HepG2 (cell line): ENCODE data around the gene MAPK8IP3. TPM values are rescaled to one million over a fixed set of nuclear protein-coding genes. Genes with fewer than 3 reads are reported as not detected.

Source experiments
- CBX5 ChIP-seq: sonication (generic); formaldehyde crosslinking; IDR thresholded peaks from 2 replicates; pipeline ENCODE4 v1.4.0; 2020; ENCODE audit warnings: missing genetic modification reagents, borderline replicate concordance
- FOSL2 ChIP-seq: sonication (generic); formaldehyde crosslinking; IDR thresholded peaks from 2 replicates; pipeline ENCODE4 v1.4.0; 2020; ENCODE audit warnings: missing genetic modification reagents
- HCFC1 ChIP-seq: fragments of 150-350 bp; IDR thresholded peaks from 2 replicates; pipeline ENCODE4 v1.6.1; 2014; ENCODE audit warnings: low read depth, low read length
- KDM4B ChIP-seq: sonication (generic); formaldehyde crosslinking; IDR thresholded peaks from 2 replicates; pipeline ENCODE4 v1.4.0; 2020; ENCODE audit warnings: missing genetic modification reagents
- MIER2 ChIP-seq: IDR thresholded peaks from 2 replicates; pipeline ENCODE4 v1.6.1; 2016; ENCODE audit warnings: missing biosample characterization, missing genetic modification reagents
- MTA1 ChIP-seq: sonication (generic); formaldehyde crosslinking; IDR thresholded peaks from 2 replicates; pipeline ENCODE4 v1.4.0; 2020; ENCODE audit warnings: missing genetic modification reagents, mild to moderate bottlenecking, borderline replicate concordance
- RAD21 ChIP-seq: fragments of 450-650 bp; formaldehyde crosslinking; IDR thresholded peaks from 2 replicates; pipeline ENCODE4 v1.5.0; 2020; ENCODE audit warnings: mild to moderate bottlenecking
- SOX6 ChIP-seq, 2 experiments: fragments of 450-650 bp in 1 of 2; sonication (generic) in 1 of 2; formaldehyde crosslinking in 1 of 2; IDR thresholded peaks; 2 replicates each; pipeline versions ENCODE4 v1.4.0 to v1.6.1; 2017 to 2020; ENCODE audit warnings: antibody characterized with exemption in 1 of 2, mild to moderate bottlenecking in 1 of 2, missing genetic modification reagents in 1 of 2
- TEAD3 ChIP-seq: optimal IDR thresholded peaks from 2 replicates; pipeline ENCODE3; 2016; ENCODE audit warnings: borderline replicate concordance
- ZMYM2 ChIP-seq: sonication (generic); formaldehyde crosslinking; IDR thresholded peaks from 2 replicates; pipeline ENCODE4 v1.8.0; 2022; ENCODE audit warnings: mild to moderate bottlenecking, missing genetic modification reagents
- ZNF121 ChIP-seq: sonication (generic); formaldehyde crosslinking; IDR thresholded peaks from 2 replicates; pipeline ENCODE4 v1.5.0; 2020; ENCODE audit warnings: mild to moderate bottlenecking, missing genetic modification reagents
- ZNF484 ChIP-seq: sonication (generic); formaldehyde crosslinking; IDR thresholded peaks from 2 replicates; pipeline ENCODE4 v1.5.1; 2020; ENCODE audit warnings: mild to moderate bottlenecking, low read depth, missing genetic modification reagents, borderline replicate concordance
- ZNF557 ChIP-seq: sonication (generic); formaldehyde crosslinking; IDR thresholded peaks from 2 replicates; pipeline ENCODE4 v1.4.0; 2020; ENCODE audit warnings: missing genetic modification reagents
- ZNF572 ChIP-seq: sonication (generic); formaldehyde crosslinking; IDR thresholded peaks from 2 replicates; pipeline ENCODE4 v1.5.1; 2020; ENCODE audit warnings: mild to moderate bottlenecking, missing genetic modification reagents
- polyA plus RNA-seq, 8 experiments: library from polyadenylated mRNA; depleted of rRNA in 3 of 8; stranded (reverse) in 7 of 8; unstranded in 1 of 8; fragments of >200 nt; fragmentation: Illumina TruSeq in 4 of 8; extraction: Trizol in 4 of 8; gene quantifications; 2 replicates each; pipeline versions ENCODE4 v1.2.1 to v1.2.3, GENCODE V29; 2011 to 2016; ENCODE audit warnings: low read depth in 4 of 8, missing spikeins in 1 of 8, mixed read lengths in 1 of 8; ENCODE audit not compliant: insufficient read depth in 1 of 8
- total RNA-seq, 5 experiments: library from RNA; depleted of rRNA; stranded (reverse); fragments of >200 nt; fragmentation: Illumina TruSeq; extraction: Trizol; gene quantifications; 2 replicates each; pipeline ENCODE4 v1.2.3, GENCODE V29; 2016; ENCODE audit warnings: low read depth in 1 of 5
- TF ChIP-seq, protein P1 (sequence below), 2 experiments: fragments of 450-650 bp in 1 of 2; sonication (generic) in 1 of 2; formaldehyde crosslinking in 1 of 2; IDR thresholded peaks; 2 replicates each; pipeline versions ENCODE4 v1.6.1 to v1.8.0; 2016 to 2022; ENCODE audit warnings: antibody characterized with exemption in 1 of 2, mild to moderate bottlenecking in 1 of 2, missing genetic modification reagents in 1 of 2
- TF ChIP-seq, protein P2 (sequence below): sonication (generic); formaldehyde crosslinking; IDR thresholded peaks from 2 replicates; pipeline ENCODE4 v1.4.0; 2020; ENCODE audit warnings: mild to moderate bottlenecking, missing genetic modification reagents
- TF ChIP-seq, protein P3 (sequence below): sonication (generic); IDR thresholded peaks from 2 replicates; pipeline ENCODE4 v1.6.1; 2016; ENCODE audit warnings: low read depth, borderline replicate concordance
- TF ChIP-seq, protein P4 (sequence below): sonication (generic); formaldehyde crosslinking; IDR thresholded peaks from 2 replicates; pipeline ENCODE4 v1.8.1; 2023; ENCODE audit warnings: mild to moderate bottlenecking, moderate library complexity, missing genetic modification reagents

MAPK8IP3 gene
- total and polyA plus RNA-seq, 2 of the 13 experiments (the other 11 are each of a cell fraction or from before 2014, with no cell fraction given), result 25.1 to 41.7 TPM

DNA sequence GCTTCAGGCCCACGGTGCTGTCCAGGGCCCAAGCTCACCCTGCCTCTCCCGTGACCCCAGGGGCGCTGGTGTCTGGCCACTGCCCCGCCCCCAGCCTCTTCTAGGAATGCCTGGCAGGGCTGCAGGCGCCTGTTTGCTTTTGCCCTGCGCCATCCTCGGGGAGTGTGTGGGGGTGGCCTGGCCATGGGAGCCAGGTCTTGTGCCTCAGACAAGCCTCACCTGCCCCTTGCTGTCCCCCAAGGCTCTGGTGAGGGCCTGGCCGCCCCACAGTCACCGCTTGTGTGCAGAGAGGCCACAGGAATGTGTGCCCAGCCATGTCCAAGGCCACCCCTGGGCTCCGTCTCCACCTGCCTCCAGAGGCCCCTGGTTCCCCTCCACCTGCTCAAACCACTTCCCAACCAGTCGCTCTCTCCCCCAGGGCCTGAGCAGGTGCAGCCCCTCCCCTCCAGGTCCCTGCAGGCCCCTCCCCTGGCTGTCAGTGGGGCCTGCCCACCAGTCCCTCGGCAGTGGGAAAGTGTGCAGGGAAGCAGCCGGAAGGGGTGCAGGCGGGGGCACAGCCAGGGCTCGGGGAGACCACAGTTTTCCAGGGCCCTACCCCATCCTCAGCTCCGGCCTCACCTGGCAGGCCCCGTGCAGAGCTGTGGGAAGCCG is 88.4 kb downstream of the MAPK8IP3 start (continued):
- TF ChIP-seq, protein P1, sequence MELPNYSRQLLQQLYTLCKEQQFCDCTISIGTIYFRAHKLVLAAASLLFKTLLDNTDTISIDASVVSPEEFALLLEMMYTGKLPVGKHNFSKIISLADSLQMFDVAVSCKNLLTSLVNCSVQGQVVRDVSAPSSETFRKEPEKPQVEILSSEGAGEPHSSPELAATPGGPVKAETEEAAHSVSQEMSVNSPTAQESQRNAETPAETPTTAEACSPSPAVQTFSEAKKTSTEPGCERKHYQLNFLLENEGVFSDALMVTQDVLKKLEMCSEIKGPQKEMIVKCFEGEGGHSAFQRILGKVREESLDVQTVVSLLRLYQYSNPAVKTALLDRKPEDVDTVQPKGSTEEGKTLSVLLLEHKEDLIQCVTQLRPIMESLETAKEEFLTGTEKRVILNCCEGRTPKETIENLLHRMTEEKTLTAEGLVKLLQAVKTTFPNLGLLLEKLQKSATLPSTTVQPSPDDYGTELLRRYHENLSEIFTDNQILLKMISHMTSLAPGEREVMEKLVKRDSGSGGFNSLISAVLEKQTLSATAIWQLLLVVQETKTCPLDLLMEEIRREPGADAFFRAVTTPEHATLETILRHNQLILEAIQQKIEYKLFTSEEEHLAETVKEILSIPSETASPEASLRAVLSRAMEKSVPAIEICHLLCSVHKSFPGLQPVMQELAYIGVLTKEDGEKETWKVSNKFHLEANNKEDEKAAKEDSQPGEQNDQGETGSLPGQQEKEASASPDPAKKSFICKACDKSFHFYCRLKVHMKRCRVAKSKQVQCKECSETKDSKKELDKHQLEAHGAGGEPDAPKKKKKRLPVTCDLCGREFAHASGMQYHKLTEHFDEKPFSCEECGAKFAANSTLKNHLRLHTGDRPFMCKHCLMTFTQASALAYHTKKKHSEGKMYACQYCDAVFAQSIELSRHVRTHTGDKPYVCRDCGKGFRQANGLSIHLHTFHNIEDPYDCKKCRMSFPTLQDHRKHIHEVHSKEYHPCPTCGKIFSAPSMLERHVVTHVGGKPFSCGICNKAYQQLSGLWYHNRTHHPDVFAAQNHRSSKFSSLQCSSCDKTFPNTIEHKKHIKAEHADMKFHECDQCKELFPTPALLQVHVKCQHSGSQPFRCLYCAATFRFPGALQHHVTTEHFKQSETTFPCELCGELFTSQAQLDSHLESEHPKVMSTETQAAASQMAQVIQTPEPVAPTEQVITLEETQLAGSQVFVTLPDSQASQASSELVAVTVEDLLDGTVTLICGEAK (IDR thresholded peaks at IDR 0.05), result no peak
- TF ChIP-seq, protein P1 (CRISPR knock-in tag; IDR thresholded peaks at IDR 0.05), result no peak
- peak; percentile 51; the same call in 1 of the 2 replicates for TF ChIP-seq KDM4B (CRISPR knock-in tag)
- peak; percentile 62 for TF ChIP-seq ZNF121
- TF ChIP-seq ZNF484, result no peak
- TF ChIP-seq ZNF557 (CRISPR knock-in tag), result no peak
- TF ChIP-seq MTA1, result peak; percentile 42; the same call in 1 of the 2 replicates
- TF ChIP-seq FOSL2 (CRISPR knock-in tag), result peak; percentile 28; the same call in 1 of the 2 replicates
- TF ChIP-seq MIER2 (CRISPR knock-in tag), result no peak
- TF ChIP-seq ZMYM2 (CRISPR knock-in tag), result no peak
- TF ChIP-seq ZNF572 (CRISPR knock-in tag), result no peak; the same call in 1 of the 2 replicates
- TF ChIP-seq HCFC1, result 0 out of 2 replicates have a peak, but pooled peaks have one; percentile 6
- no peak for TF ChIP-seq SOX6 (IDR thresholded peaks at IDR 0.05)
- TF ChIP-seq SOX6 (CRISPR knock-in tag; IDR thresholded peaks at IDR 0.05), result peak; percentile 60
- TF ChIP-seq, protein P2, sequence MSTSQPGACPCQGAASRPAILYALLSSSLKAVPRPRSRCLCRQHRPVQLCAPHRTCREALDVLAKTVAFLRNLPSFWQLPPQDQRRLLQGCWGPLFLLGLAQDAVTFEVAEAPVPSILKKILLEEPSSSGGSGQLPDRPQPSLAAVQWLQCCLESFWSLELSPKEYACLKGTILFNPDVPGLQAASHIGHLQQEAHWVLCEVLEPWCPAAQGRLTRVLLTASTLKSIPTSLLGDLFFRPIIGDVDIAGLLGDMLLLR, result peak; percentile 50; the same call in 1 of the 2 replicates
- TF ChIP-seq, protein P3, sequence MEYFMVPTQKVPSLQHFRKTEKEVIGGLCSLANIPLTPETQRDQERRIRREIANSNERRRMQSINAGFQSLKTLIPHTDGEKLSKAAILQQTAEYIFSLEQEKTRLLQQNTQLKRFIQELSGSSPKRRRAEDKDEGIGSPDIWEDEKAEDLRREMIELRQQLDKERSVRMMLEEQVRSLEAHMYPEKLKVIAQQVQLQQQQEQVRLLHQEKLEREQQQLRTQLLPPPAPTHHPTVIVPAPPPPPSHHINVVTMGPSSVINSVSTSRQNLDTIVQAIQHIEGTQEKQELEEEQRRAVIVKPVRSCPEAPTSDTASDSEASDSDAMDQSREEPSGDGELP, result peak; percentile 57; the same call in 1 of the 2 replicates
- peak; percentile 42; the same call in 1 of the 2 replicates for TF ChIP-seq RAD21 (CRISPR knock-in tag)
- TF ChIP-seq, protein P4, sequence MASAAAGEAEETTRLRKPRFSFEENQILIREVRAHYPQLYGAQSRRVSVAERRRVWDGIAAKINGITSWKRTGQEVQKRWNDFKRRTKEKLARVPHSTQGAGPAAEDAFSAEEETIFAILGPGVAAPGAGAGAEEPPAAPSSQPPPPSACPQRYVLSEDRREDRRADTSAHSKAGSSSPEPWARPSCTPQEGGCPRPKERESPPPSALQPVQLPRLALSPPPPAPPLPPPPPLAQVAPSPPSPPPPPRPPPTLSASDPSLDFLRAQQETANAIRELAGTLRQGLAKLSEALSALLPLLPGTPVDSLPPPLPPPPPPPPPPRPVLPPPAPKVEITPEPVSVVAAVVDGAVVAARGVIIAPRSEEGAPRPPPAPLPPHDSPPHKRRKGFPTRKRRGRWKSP (CRISPR knock-in tag), result no peak
- peak; percentile 94 for TF ChIP-seq TEAD3 (CRISPR knock-in tag)
- peak; percentile 48; the same call in 1 of the 2 replicates for TF ChIP-seq CBX5 (CRISPR knock-in tag)
